Measurements from ENCODE around the gene FZD10.

The FZD10 gene

GRCh38 chr12:130162267-130162666 lies at the start of gene FZD10:
TSS of gene FZD10 (plus strand) at chr12:130162464. CDS start at chr12:130162943, 479 bp downstream.
- DNase-seq, result no peak

- no peak for DNase-seq
Observed at GRCh38 chr12:130114952-130115351, 47.3 kb upstream of the FZD10 start.

- no peak for DNase-seq
Observed at GRCh38 chr12:130115646-130116045, 46.6 kb upstream of the FZD10 start.

GRCh38 chr12:130116791-130117190 lies 45.5 kb upstream of the FZD10 start:
- no peak for DNase-seq

GRCh38 chr12:130117233-130117632 lies 45.0 kb upstream of the FZD10 start:
- DNase-seq, result no peak

- no peak for DNase-seq
Observed at GRCh38 chr12:130117701-130118100, 44.6 kb upstream of the FZD10 start.

- DNase-seq, result no peak
Observed at GRCh38 chr12:130118181-130118580, 44.1 kb upstream of the FZD10 start.

GRCh38 chr12:130119241-130119861 lies 42.9 kb upstream of the FZD10 start:
- no peak for DNase-seq

GRCh38 chr12:130120012-130120805 lies 42.1 kb upstream of the FZD10 start:
- no peak for DNase-seq

- no peak for DNase-seq
Observed at GRCh38 chr12:130121226-130122000, 40.9 kb upstream of the FZD10 start.

- DNase-seq, result no peak
Observed at GRCh38 chr12:130122356-130122755, 39.9 kb upstream of the FZD10 start.

GRCh38 chr12:130124106-130124505 lies 38.2 kb upstream of the FZD10 start:
- DNase-seq, result no peak

- no peak for DNase-seq
Observed at GRCh38 chr12:130124605-130125244, 37.5 kb upstream of the FZD10 start.

- DNase-seq, result no peak
Observed at GRCh38 chr12:130126023-130126432, 36.2 kb upstream of the FZD10 start.

- no peak for DNase-seq
Observed at GRCh38 chr12:130127532-130127911, 34.7 kb upstream of the FZD10 start.

- no peak for DNase-seq
Observed at GRCh38 chr12:130127912-130128789, 34.1 kb upstream of the FZD10 start.

GRCh38 chr12:130128790-130129735 lies 33.2 kb upstream of the FZD10 start:
- no peak for DNase-seq

GRCh38 chr12:130130346-130130745 lies 31.9 kb upstream of the FZD10 start:
- DNase-seq, result no peak

- DNase-seq, result no peak
Observed at GRCh38 chr12:130131025-130131424, 31.2 kb upstream of the FZD10 start.

GRCh38 chr12:130131801-130132200 lies 30.5 kb upstream of the FZD10 start:
- no peak for DNase-seq

Data from activated CD4-positive, alpha-beta T cell treated with anti-CD3 and anti-CD28 coated beads for 4 hours (primary cell).